ENCODE results near the gene REG4. TPM values are rescaled to one million over a fixed set of nuclear protein-coding genes. Genes with fewer than 3 reads are reported as not detected.

REG4 gene
- total and polyA plus RNA-seq, 7 experiments from 2014 or later, result 0.37 to 9.8 (median 4.2) TPM; not detected in 1

- ATAC-seq, result no peak
Observed at GRCh38 chr1:119827010-119827409, 15.8 kb upstream of the REG4 start.

DNA sequence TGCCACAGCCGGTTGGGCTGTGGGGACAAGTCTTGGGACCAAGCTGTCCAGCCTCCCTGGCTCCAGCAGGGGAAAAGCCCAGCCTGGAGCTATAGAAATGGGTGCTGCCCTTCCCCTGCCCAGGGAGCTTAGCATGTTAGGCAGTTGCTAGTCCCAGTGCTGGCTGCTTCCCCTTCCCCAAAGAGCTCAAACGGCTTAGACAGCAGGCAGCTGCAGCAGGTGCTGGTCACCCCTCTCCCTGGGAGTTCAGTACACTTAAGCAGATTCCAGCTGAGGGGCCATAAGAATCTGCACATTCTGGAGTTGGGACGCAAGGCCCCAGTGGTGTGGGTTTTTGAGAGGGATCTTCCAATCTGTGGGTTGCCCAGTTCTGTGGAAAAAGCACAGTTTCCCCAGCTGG lies 11.1 kb upstream of the REG4 start:
- H3K9me3 Mint-ChIP-seq, result peaks cover 0 to 7% (median 0%) of the 10 kb centered on the region in 11 donors
- H3K4me1 Mint-ChIP-seq, result no peaks in the 10 kb centered on the region
- H3K4me3 ChIP-seq (ENCODE audit: low read length), result no peak overlapping the region
- H3K27me3 ChIP-seq (ENCODE audit: control insufficient read depth in 2 of 2, insufficient read depth in 2 of 2, low read length in 2 of 2), result no peaks in the 10 kb centered on the region
- no peak overlapping the region for H3K27ac ChIP-seq (ENCODE audit: low read depth, low read length)
- ChIA-PET CTCF (interaction anchor here (1.0 to 1.1 kb wide), 2 partner anchors 14 to 16 kb away, joined by 3 to 4 read pairs; no protein-coding TSS in a partner anchor), POLR2A (no interaction called here)
- H3K4me1 ChIP-seq (ENCODE audit: control insufficient read depth in 2 of 2, insufficient read depth in 2 of 2, low read length in 2 of 2), result no peaks in the 10 kb centered on the region
- H3K36me3 ChIP-seq (ENCODE audit: control insufficient read depth in 2 of 3, insufficient read depth in 3 of 3, low read length in 3 of 3), result no peaks in the 10 kb centered on the region
- DNase-seq (no peak), ATAC-seq (no peak)
- no peaks in the 10 kb centered on the region for H3K9me3 ChIP-seq (ENCODE audit: control insufficient read depth in 2 of 3, low read length in 3 of 3)
- peaks cover 0 to 5% (median 0%) of the 10 kb centered on the region in 5 donors for H3K36me3 Mint-ChIP-seq
- no peak overlapping the region for H3K27ac Mint-ChIP-seq
- intact Hi-C loops (cut with micrococcal nuclease), result no loop called here
- H3K4me3 Mint-ChIP-seq, result no peak overlapping the region
- peaks cover 16 to 56% (median 26%) of the 10 kb centered on the region in 5 donors for H3K27me3 Mint-ChIP-seq

More at GRCh38 chr1:119827010-119827409, 15.8 kb upstream of the REG4 start:
- Mint-ChIP-seq H3K4me3 (no peak overlapping the region), H3K27me3 (peaks cover 19 to 55% (median 31%) of the 10 kb centered on the region in 5 donors), H3K9me3 (peaks cover 0 to 5% (median 0%) of the 10 kb centered on the region in 11 donors), H3K4me1 (no peaks in the 10 kb centered on the region), H3K36me3 (no peaks in the 10 kb centered on the region), H3K27ac (no peak overlapping the region)
- Histone ChIP-seq H3K27me3 (ENCODE audit: control insufficient read depth in 2 of 2, insufficient read depth in 2 of 2, low read length in 2 of 2) (no peaks in the 10 kb centered on the region), H3K9me3 (ENCODE audit: control insufficient read depth in 2 of 3, low read length in 3 of 3) (no peaks in the 10 kb centered on the region), H3K4me3 (ENCODE audit: low read length) (no peak overlapping the region), H3K4me1 (ENCODE audit: control insufficient read depth in 2 of 2, insufficient read depth in 2 of 2, low read length in 2 of 2) (no peaks in the 10 kb centered on the region), H3K27ac (ENCODE audit: low read depth, low read length) (no peak overlapping the region), H3K36me3 (ENCODE audit: control insufficient read depth in 2 of 3, insufficient read depth in 3 of 3, low read length in 3 of 3) (no peaks in the 10 kb centered on the region)
- intact Hi-C loops (cut with micrococcal nuclease), result no loop called here
- DNase-seq, result no peak
- ChIA-PET POLR2A (no interaction called here), CTCF (no interaction called here)

GRCh38 chr1:119818181-119818580 lies 6.9 kb upstream of the REG4 start:
- H3K9me3 Mint-ChIP-seq, result peaks cover 0 to 7% (median 0%) of the 10 kb centered on the region in 11 donors
- H3K4me1 Mint-ChIP-seq, result no peaks in the 10 kb centered on the region
- CTCF ChIA-PET, result interaction anchor here (1.5 kb wide), 1 partner anchor 9 kb away, joined by 3 read pairs; no protein-coding TSS in a partner anchor
- no peak overlapping the region for H3K27ac Mint-ChIP-seq
- POLR2A ChIA-PET, result interaction anchor here (0.8 kb wide), 1 partner anchor 72 kb away, joined by 3 read pairs; no protein-coding TSS in a partner anchor
- Histone ChIP-seq H3K4me1 (ENCODE audit: control insufficient read depth in 2 of 2, insufficient read depth in 2 of 2, low read length in 2 of 2) (no peaks in the 10 kb centered on the region), H3K27me3 (ENCODE audit: control insufficient read depth in 2 of 2, insufficient read depth in 2 of 2, low read length in 2 of 2) (no peaks in the 10 kb centered on the region), H3K36me3 (ENCODE audit: control insufficient read depth in 2 of 3, insufficient read depth in 3 of 3, low read length in 3 of 3) (no peaks in the 10 kb centered on the region), H3K9me3 (ENCODE audit: control insufficient read depth in 2 of 3, low read length in 3 of 3) (no peaks in the 10 kb centered on the region), H3K27ac (ENCODE audit: low read depth, low read length) (no peak overlapping the region), H3K4me3 (ENCODE audit: low read length) (no peak overlapping the region)
- peaks cover 5 to 69% (median 15%) of the 10 kb centered on the region in 5 donors for H3K27me3 Mint-ChIP-seq
- H3K36me3 Mint-ChIP-seq, result peaks cover 0 to 5% (median 0%) of the 10 kb centered on the region in 5 donors
- DNase-seq (no peak), ATAC-seq (no peak)
- H3K4me3 Mint-ChIP-seq, result no peak overlapping the region
- intact Hi-C loops (cut with micrococcal nuclease), result no loop called here

DNA sequence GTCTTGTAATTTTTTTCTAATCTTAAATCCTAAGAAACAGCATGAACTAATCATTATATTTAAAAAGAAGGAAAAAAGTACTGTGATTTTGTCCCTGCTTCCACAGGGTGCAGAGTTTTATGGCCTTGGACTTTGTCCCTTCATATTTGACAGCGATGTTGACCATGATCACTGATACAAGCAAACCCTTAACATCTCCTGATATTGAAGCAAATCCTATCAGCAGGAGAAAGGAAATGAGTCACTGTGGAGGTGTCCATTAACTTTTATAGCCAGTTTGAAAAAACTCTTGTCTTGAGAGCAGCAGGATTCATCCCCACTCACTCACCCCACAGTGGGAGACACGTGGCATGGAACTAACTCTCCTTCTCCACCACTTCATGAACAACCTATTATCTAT lies 5.1 kb upstream of the REG4 start:
- no peak for ATAC-seq
- CTCF ChIA-PET, result interaction anchor here (1.5 kb wide), 1 partner anchor 7 kb away, joined by 3 read pairs; no protein-coding TSS in a partner anchor
- Histone ChIP-seq H3K9me3 (ENCODE audit: control insufficient read depth in 2 of 3, low read length in 3 of 3) (no peaks in the 10 kb centered on the region), H3K36me3 (ENCODE audit: control insufficient read depth in 2 of 3, insufficient read depth in 3 of 3, low read length in 3 of 3) (no peaks in the 10 kb centered on the region), H3K4me3 (ENCODE audit: low read length) (no peak overlapping the region), H3K4me1 (ENCODE audit: control insufficient read depth in 2 of 2, insufficient read depth in 2 of 2, low read length in 2 of 2) (no peaks in the 10 kb centered on the region), H3K27ac (ENCODE audit: low read depth, low read length) (no peak overlapping the region), H3K27me3 (ENCODE audit: control insufficient read depth in 2 of 2, insufficient read depth in 2 of 2, low read length in 2 of 2) (no peaks in the 10 kb centered on the region)
- H3K27me3 Mint-ChIP-seq, result peaks cover 0 to 66% (median 8%) of the 10 kb centered on the region in 5 donors
- H3K27ac Mint-ChIP-seq, result no peak overlapping the region
- no peak overlapping the region for H3K4me3 Mint-ChIP-seq
- intact Hi-C loops (cut with micrococcal nuclease), result no loop called here
- peaks cover 0 to 5% (median 0%) of the 10 kb centered on the region in 5 donors for H3K36me3 Mint-ChIP-seq
- peaks cover 0 to 7% (median 0%) of the 10 kb centered on the region in 11 donors for H3K9me3 Mint-ChIP-seq
- no peak for DNase-seq
- no peaks in the 10 kb centered on the region for H3K4me1 Mint-ChIP-seq
- POLR2A ChIA-PET, result no interaction called here

GRCh38 chr1:119815928-119816327 lies 4.7 kb upstream of the REG4 start:
- DNase-seq (no peak), ATAC-seq (no peak)
- Mint-ChIP-seq H3K4me3 (no peak overlapping the region), H3K27ac (no peak overlapping the region), H3K36me3 (peaks cover 0 to 5% (median 0%) of the 10 kb centered on the region in 5 donors), H3K4me1 (no peaks in the 10 kb centered on the region), H3K9me3 (peaks cover 0 to 7% (median 0%) of the 10 kb centered on the region in 11 donors), H3K27me3 (peaks cover 0 to 64% (median 5%) of the 10 kb centered on the region in 5 donors)
- ChIA-PET POLR2A (no interaction called here), CTCF (interaction anchor here (1.1 kb wide), 1 partner anchor 9 kb away, joined by 4 read pairs; no protein-coding TSS in a partner anchor)
- Histone ChIP-seq H3K27me3 (ENCODE audit: control insufficient read depth in 2 of 2, insufficient read depth in 2 of 2, low read length in 2 of 2) (no peaks in the 10 kb centered on the region), H3K27ac (ENCODE audit: low read depth, low read length) (no peak overlapping the region), H3K4me1 (ENCODE audit: control insufficient read depth in 2 of 2, insufficient read depth in 2 of 2, low read length in 2 of 2) (no peaks in the 10 kb centered on the region), H3K4me3 (ENCODE audit: low read length) (no peak overlapping the region), H3K36me3 (ENCODE audit: control insufficient read depth in 2 of 3, insufficient read depth in 3 of 3, low read length in 3 of 3) (no peaks in the 10 kb centered on the region), H3K9me3 (ENCODE audit: control insufficient read depth in 2 of 3, low read length in 3 of 3) (no peaks in the 10 kb centered on the region)
- intact Hi-C loops (cut with micrococcal nuclease), result no loop called here

GRCh38 chr1:119815361-119815760 lies 4.1 kb upstream of the REG4 start:
- no peak overlapping the region for H3K27ac Mint-ChIP-seq
- DNase-seq (no peak), ATAC-seq (no peak)
- H3K27me3 ChIP-seq (ENCODE audit: control insufficient read depth in 2 of 2, insufficient read depth in 2 of 2, low read length in 2 of 2), result no peaks in the 10 kb centered on the region
- H3K27ac ChIP-seq (ENCODE audit: low read depth, low read length), result no peak overlapping the region
- peaks cover 0 to 7% (median 0%) of the 10 kb centered on the region in 11 donors for H3K9me3 Mint-ChIP-seq
- H3K4me3 Mint-ChIP-seq, result no peak overlapping the region
- no peaks in the 10 kb centered on the region for H3K4me1 ChIP-seq (ENCODE audit: control insufficient read depth in 2 of 2, insufficient read depth in 2 of 2, low read length in 2 of 2)
- ChIA-PET POLR2A (no interaction called here), CTCF (interaction anchor here (1.1 kb wide), 1 partner anchor 8 kb away, joined by 4 read pairs; no protein-coding TSS in a partner anchor)
- H3K27me3 Mint-ChIP-seq, result peaks cover 0 to 65% (median 5%) of the 10 kb centered on the region in 5 donors
- H3K36me3 Mint-ChIP-seq, result peaks cover 0 to 5% (median 0%) of the 10 kb centered on the region in 5 donors
- H3K4me1 Mint-ChIP-seq, result no peaks in the 10 kb centered on the region
- no peaks in the 10 kb centered on the region for H3K36me3 ChIP-seq (ENCODE audit: control insufficient read depth in 2 of 3, insufficient read depth in 3 of 3, low read length in 3 of 3)
- intact Hi-C loops (cut with micrococcal nuclease), result no loop called here
- no peaks in the 10 kb centered on the region for H3K9me3 ChIP-seq (ENCODE audit: control insufficient read depth in 2 of 3, low read length in 3 of 3)
- no peak overlapping the region for H3K4me3 ChIP-seq (ENCODE audit: low read length)

DNA sequence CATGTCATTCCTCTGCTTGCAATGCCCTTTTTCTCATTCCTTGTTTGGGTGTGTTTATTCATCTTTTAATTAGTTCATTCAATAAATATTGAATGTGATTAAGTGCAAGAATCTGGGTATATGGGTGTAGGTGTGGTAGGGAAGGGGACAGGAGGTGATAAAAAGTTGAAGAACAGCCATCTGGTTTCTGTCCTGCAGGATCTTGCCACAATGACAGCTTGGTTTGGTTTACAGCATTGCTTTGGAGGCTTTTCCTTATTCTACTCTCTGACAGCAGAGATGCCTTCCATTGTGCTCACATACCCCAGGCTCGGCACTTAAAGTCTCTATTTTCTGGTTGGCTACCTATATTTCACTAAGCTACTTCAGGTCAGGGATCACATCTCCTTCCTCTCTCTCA lies 3.0 kb upstream of the REG4 start:
- Histone ChIP-seq H3K4me1 (ENCODE audit: control insufficient read depth in 2 of 2, insufficient read depth in 2 of 2, low read length in 2 of 2) (no peaks in the 10 kb centered on the region), H3K9me3 (ENCODE audit: control insufficient read depth in 2 of 3, low read length in 3 of 3) (no peaks in the 10 kb centered on the region), H3K4me3 (ENCODE audit: low read length) (no peak overlapping the region), H3K36me3 (ENCODE audit: control insufficient read depth in 2 of 3, insufficient read depth in 3 of 3, low read length in 3 of 3) (no peaks in the 10 kb centered on the region), H3K27me3 (ENCODE audit: control insufficient read depth in 2 of 2, insufficient read depth in 2 of 2, low read length in 2 of 2) (peaks cover 0 to 1% of the 10 kb centered on the region in 2 donors), H3K27ac (ENCODE audit: low read depth, low read length) (no peak overlapping the region)
- intact Hi-C loops (cut with micrococcal nuclease), result no loop called here
- Mint-ChIP-seq H3K36me3 (no peaks in the 10 kb centered on the region), H3K4me3 (no peak overlapping the region), H3K27me3 (peaks cover 0 to 58% (median 2%) of the 10 kb centered on the region in 5 donors), H3K9me3 (no peaks in the 10 kb centered on the region), H3K4me1 (peaks cover 0 to 2% (median under 1%) of the 10 kb centered on the region in 7 donors), H3K27ac (no peak overlapping the region)
- no peak for ATAC-seq
- DNase-seq, result no peak
- ChIA-PET CTCF (no interaction called here), POLR2A (no interaction called here)

Data from naive thymus-derived CD4-positive, alpha-beta T cell (primary cell).